ENCODE data around the gene POP5.
"Not testable (repeated sequence)": the region's sequence is repeated elsewhere in the genome, so short reads cannot be mapped to it uniquely, and the experiment has no call there.

Gene POP5

GRCh38 chr12:120610560-120610959 lies 29.4 kb upstream of the POP5 start:
- Histone ChIP-seq H3K4me1 (ENCODE audit: control insufficient read depth, insufficient read depth, low read length) (no peaks in the 10 kb centered on the region), H3K9ac (ENCODE audit: low read depth, low read length) (no peak overlapping the region), H3K4me3 (ENCODE audit: low read depth, low read length) (no peak overlapping the region), H3K27me3 (ENCODE audit: control insufficient read depth, insufficient read depth, low read length) (no peaks in the 10 kb centered on the region), H3K9me3 (ENCODE audit: control insufficient read depth, insufficient read depth, low read length) (no peaks in the 10 kb centered on the region), H3K36me3 (ENCODE audit: control insufficient read depth, insufficient read depth, low read length) (no peaks in the 10 kb centered on the region), H3K27ac (ENCODE audit: low read depth, low read length) (no peak overlapping the region)

- H3K4me3 ChIP-seq (ENCODE audit: low read depth, low read length); H3K27ac ChIP-seq (ENCODE audit: low read depth, low read length); H3K9me3 ChIP-seq (ENCODE audit: control insufficient read depth, insufficient read depth, low read length); H3K36me3 ChIP-seq (ENCODE audit: control insufficient read depth, insufficient read depth, low read length); H3K27me3 ChIP-seq (ENCODE audit: control insufficient read depth, insufficient read depth, low read length); H3K9ac ChIP-seq (ENCODE audit: low read depth, low read length): not testable (repeated sequence)
- peaks cover 11% of the 10 kb centered on the region; the same call in 1 of the 2 replicates for H3K4me1 ChIP-seq (ENCODE audit: control insufficient read depth, insufficient read depth, low read length)
Observed at GRCh38 chr12:120602416-120602815, 21.2 kb upstream of the POP5 start.

GRCh38 chr12:120599672-120600552 lies 18.7 kb upstream of the POP5 start:
- no peaks in the 10 kb centered on the region for H3K27me3 ChIP-seq (ENCODE audit: control insufficient read depth, insufficient read depth, low read length)
- no peaks in the 10 kb centered on the region for H3K9me3 ChIP-seq (ENCODE audit: control insufficient read depth, insufficient read depth, low read length)
- no peak overlapping the region for H3K27ac ChIP-seq (ENCODE audit: low read depth, low read length)
- H3K4me1 ChIP-seq (ENCODE audit: control insufficient read depth, insufficient read depth, low read length), result peaks cover 11% of the 10 kb centered on the region; the same call in 1 of the 2 replicates
- no peak overlapping the region for H3K4me3 ChIP-seq (ENCODE audit: low read depth, low read length)
- no peak overlapping the region for H3K9ac ChIP-seq (ENCODE audit: low read depth, low read length)
- H3K36me3 ChIP-seq (ENCODE audit: control insufficient read depth, insufficient read depth, low read length), result no peaks in the 10 kb centered on the region

GRCh38 chr12:120598674-120599463 lies 17.7 kb upstream of the POP5 start:
- Histone ChIP-seq H3K9me3 (ENCODE audit: control insufficient read depth, insufficient read depth, low read length) (no peaks in the 10 kb centered on the region), H3K4me3 (ENCODE audit: low read depth, low read length) (no peak overlapping the region), H3K27ac (ENCODE audit: low read depth, low read length) (no peak overlapping the region), H3K36me3 (ENCODE audit: control insufficient read depth, insufficient read depth, low read length) (no peaks in the 10 kb centered on the region), H3K9ac (ENCODE audit: low read depth, low read length) (no peak overlapping the region), H3K27me3 (ENCODE audit: control insufficient read depth, insufficient read depth, low read length) (no peaks in the 10 kb centered on the region), H3K4me1 (ENCODE audit: control insufficient read depth, insufficient read depth, low read length) (peaks cover 11% of the 10 kb centered on the region; the same call in 1 of the 2 replicates)

GRCh38 chr12:120597861-120598260 lies 16.7 kb upstream of the POP5 start:
- H3K9me3 ChIP-seq (ENCODE audit: control insufficient read depth, insufficient read depth, low read length), result no peaks in the 10 kb centered on the region
- H3K27ac ChIP-seq (ENCODE audit: low read depth, low read length), result no peak overlapping the region
- peaks cover 11% of the 10 kb centered on the region; the same call in 1 of the 2 replicates for H3K4me1 ChIP-seq (ENCODE audit: control insufficient read depth, insufficient read depth, low read length)
- H3K9ac ChIP-seq (ENCODE audit: low read depth, low read length), result no peak overlapping the region
- H3K27me3 ChIP-seq (ENCODE audit: control insufficient read depth, insufficient read depth, low read length), result no peaks in the 10 kb centered on the region
- H3K4me3 ChIP-seq (ENCODE audit: low read depth, low read length), result no peak overlapping the region
- H3K36me3 ChIP-seq (ENCODE audit: control insufficient read depth, insufficient read depth, low read length), result no peaks in the 10 kb centered on the region

- Histone ChIP-seq H3K4me1 (ENCODE audit: control insufficient read depth, insufficient read depth, low read length) (peaks cover 11% of the 10 kb centered on the region; the same call in 1 of the 2 replicates), H3K27me3 (ENCODE audit: control insufficient read depth, insufficient read depth, low read length) (no peaks in the 10 kb centered on the region), H3K9ac (ENCODE audit: low read depth, low read length) (no peak overlapping the region), H3K27ac (ENCODE audit: low read depth, low read length) (no peak overlapping the region), H3K36me3 (ENCODE audit: control insufficient read depth, insufficient read depth, low read length) (no peaks in the 10 kb centered on the region), H3K4me3 (ENCODE audit: low read depth, low read length) (no peak overlapping the region), H3K9me3 (ENCODE audit: control insufficient read depth, insufficient read depth, low read length) (no peaks in the 10 kb centered on the region)
Observed at GRCh38 chr12:120596901-120597300, 15.7 kb upstream of the POP5 start.

GRCh38 chr12:120592121-120593049 lies 11.2 kb upstream of the POP5 start:
- no peak overlapping the region for H3K4me3 ChIP-seq (ENCODE audit: low read depth, low read length)
- no peaks in the 10 kb centered on the region for H3K36me3 ChIP-seq (ENCODE audit: control insufficient read depth, insufficient read depth, low read length)
- no peaks in the 10 kb centered on the region for H3K9me3 ChIP-seq (ENCODE audit: control insufficient read depth, insufficient read depth, low read length)
- H3K4me1 ChIP-seq (ENCODE audit: control insufficient read depth, insufficient read depth, low read length), result no peaks in the 10 kb centered on the region
- H3K27ac ChIP-seq (ENCODE audit: low read depth, low read length), result no peak overlapping the region
- H3K27me3 ChIP-seq (ENCODE audit: control insufficient read depth, insufficient read depth, low read length), result no peaks in the 10 kb centered on the region
- no peak overlapping the region for H3K9ac ChIP-seq (ENCODE audit: low read depth, low read length)

- H3K4me1 ChIP-seq (ENCODE audit: control insufficient read depth, insufficient read depth, low read length), result no peaks in the 10 kb centered on the region
- H3K36me3 ChIP-seq (ENCODE audit: control insufficient read depth, insufficient read depth, low read length), result no peaks in the 10 kb centered on the region
- no peak overlapping the region for H3K27ac ChIP-seq (ENCODE audit: low read depth, low read length)
- no peak overlapping the region for H3K9ac ChIP-seq (ENCODE audit: low read depth, low read length)
- no peaks in the 10 kb centered on the region for H3K27me3 ChIP-seq (ENCODE audit: control insufficient read depth, insufficient read depth, low read length)
- H3K9me3 ChIP-seq (ENCODE audit: control insufficient read depth, insufficient read depth, low read length), result no peaks in the 10 kb centered on the region
- H3K4me3 ChIP-seq (ENCODE audit: low read depth, low read length), result no peak overlapping the region
Observed at GRCh38 chr12:120590741-120591407, 9.7 kb upstream of the POP5 start.

GRCh38 chr12:120588948-120589930 lies 8.0 kb upstream of the POP5 start:
- Histone ChIP-seq H3K27me3 (ENCODE audit: control insufficient read depth, insufficient read depth, low read length) (no peaks in the 10 kb centered on the region), H3K9ac (ENCODE audit: low read depth, low read length) (no peak overlapping the region), H3K4me3 (ENCODE audit: low read depth, low read length) (no peak overlapping the region), H3K9me3 (ENCODE audit: control insufficient read depth, insufficient read depth, low read length) (no peaks in the 10 kb centered on the region), H3K27ac (ENCODE audit: low read depth, low read length) (no peak overlapping the region), H3K4me1 (ENCODE audit: control insufficient read depth, insufficient read depth, low read length) (peaks cover 3% of the 10 kb centered on the region; the same call in 1 of the 2 replicates), H3K36me3 (ENCODE audit: control insufficient read depth, insufficient read depth, low read length) (no peaks in the 10 kb centered on the region)

Data from HUES48 (cell line).